Rectal smooth muscle tissue (tissue), 1 donor: ENCODE data around the gene RABGAP1.

ENCODE experiments used
- H3K27ac ChIP-seq: one replicate; pipeline ENCODE4 v1.7.0; 2013; ENCODE audit warnings: low read depth, low read length, inconsistent platforms
- H3K27me3 ChIP-seq: one replicate; pipeline ENCODE4 v1.7.0; 2013; ENCODE audit warnings: low read length; ENCODE audit not compliant: control insufficient read depth, insufficient read depth
- H3K36me3 ChIP-seq: one replicate; pipeline ENCODE4 v1.7.0; 2013; ENCODE audit warnings: low read length; ENCODE audit not compliant: control insufficient read depth, insufficient read depth
- H3K4me1 ChIP-seq: one replicate; pipeline ENCODE4 v1.7.0; 2013; ENCODE audit warnings: low read length; ENCODE audit not compliant: control insufficient read depth, insufficient read depth
- H3K4me3 ChIP-seq: one replicate; pipeline ENCODE4 v1.7.0; 2013; ENCODE audit warnings: low read length
- H3K9ac ChIP-seq: one replicate; pipeline ENCODE4 v1.7.0; 2013; ENCODE audit warnings: low read length

Gene RABGAP1

GRCh38 chr9:123087359-123087888 lies 146.6 kb downstream of the RABGAP1 start:
- Histone ChIP-seq H3K4me3 (no peak overlapping the region), H3K36me3 (peaks cover 8% of the 10 kb centered on the region), H3K9ac (no peak overlapping the region)

GRCh38 chr9:123089040-123089439 lies 148.2 kb downstream of the RABGAP1 start:
- Histone ChIP-seq H3K27me3 (no peaks in the 10 kb centered on the region), H3K9ac (no peak overlapping the region), H3K27ac (no peak overlapping the region), H3K4me3 (no peak overlapping the region), H3K4me1 (no peaks in the 10 kb centered on the region), H3K36me3 (peaks cover 8% of the 10 kb centered on the region)

More at GRCh38 chr9:123087359-123087888, 146.6 kb downstream of the RABGAP1 start:
- no peak overlapping the region for H3K27ac ChIP-seq
- H3K27me3 ChIP-seq = no peaks in the 10 kb centered on the region
- no peaks in the 10 kb centered on the region for H3K4me1 ChIP-seq

DNA sequence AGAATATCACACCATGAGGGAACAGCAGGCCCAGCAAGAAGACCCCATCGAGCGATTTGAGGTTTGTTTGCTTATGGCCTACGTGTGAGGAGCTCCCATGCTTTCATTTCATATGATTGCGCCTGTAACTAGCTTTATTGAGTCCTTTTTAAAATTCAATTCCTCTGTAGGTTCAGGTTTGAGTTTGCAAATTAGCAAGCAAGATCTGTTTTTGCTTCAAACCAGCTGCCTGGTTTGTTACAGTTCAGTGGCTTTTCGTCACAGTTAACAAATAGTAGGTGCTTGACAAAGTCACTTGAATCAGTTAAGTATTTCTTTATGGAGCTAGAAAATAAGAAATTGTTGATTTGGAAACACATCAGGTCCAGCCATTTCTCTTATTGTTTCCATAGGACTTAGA lies 149.0 kb downstream of the RABGAP1 start:
- Histone ChIP-seq H3K9ac (no peak overlapping the region), H3K27me3 (no peaks in the 10 kb centered on the region), H3K36me3 (peaks cover 6% of the 10 kb centered on the region), H3K4me3 (no peak overlapping the region), H3K4me1 (no peaks in the 10 kb centered on the region), H3K27ac (no peak overlapping the region)

- H3K36me3 ChIP-seq = peaks cover 4% of the 10 kb centered on the region
- H3K4me3 ChIP-seq = no peak overlapping the region
- no peak overlapping the region for H3K27ac ChIP-seq
- H3K4me1 ChIP-seq = no peaks in the 10 kb centered on the region
- H3K27me3 ChIP-seq = no peaks in the 10 kb centered on the region
- H3K9ac ChIP-seq = no peak overlapping the region
Measured at GRCh38 chr9:123090198-123090896, 149.5 kb downstream of the RABGAP1 start.

- peaks cover 4% of the 10 kb centered on the region for H3K36me3 ChIP-seq
- H3K27ac ChIP-seq = no peak overlapping the region
- no peaks in the 10 kb centered on the region for H3K27me3 ChIP-seq
- H3K4me1 ChIP-seq = no peaks in the 10 kb centered on the region
- no peak overlapping the region for H3K4me3 ChIP-seq
- no peak overlapping the region for H3K9ac ChIP-seq
Measured at GRCh38 chr9:123090956-123091355, 150.1 kb downstream of the RABGAP1 start.

DNA sequence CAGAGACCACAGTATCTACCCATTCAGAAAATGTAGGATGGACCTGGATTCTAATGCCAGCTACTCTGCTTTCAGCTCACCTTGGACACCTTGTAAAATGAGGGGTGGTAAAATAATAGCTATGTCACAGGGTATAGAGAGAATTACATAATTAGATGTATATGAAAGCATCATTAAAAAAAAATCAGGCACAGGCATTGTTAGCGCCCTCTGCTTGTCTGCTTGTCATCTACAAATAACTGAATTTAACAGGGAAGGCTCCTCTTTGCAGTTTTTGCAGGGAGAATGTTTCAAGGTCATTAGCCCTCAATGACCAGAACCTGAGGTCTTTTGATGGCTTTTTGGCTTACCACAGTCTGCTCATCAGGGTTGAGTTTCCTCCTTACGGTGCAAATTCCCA lies 150.6 kb downstream of the RABGAP1 start:
- Histone ChIP-seq H3K27me3 (no peaks in the 10 kb centered on the region), H3K4me3 (no peak overlapping the region), H3K27ac (no peak overlapping the region), H3K4me1 (no peaks in the 10 kb centered on the region), H3K9ac (no peak overlapping the region), H3K36me3 (peaks cover 4% of the 10 kb centered on the region)

DNA sequence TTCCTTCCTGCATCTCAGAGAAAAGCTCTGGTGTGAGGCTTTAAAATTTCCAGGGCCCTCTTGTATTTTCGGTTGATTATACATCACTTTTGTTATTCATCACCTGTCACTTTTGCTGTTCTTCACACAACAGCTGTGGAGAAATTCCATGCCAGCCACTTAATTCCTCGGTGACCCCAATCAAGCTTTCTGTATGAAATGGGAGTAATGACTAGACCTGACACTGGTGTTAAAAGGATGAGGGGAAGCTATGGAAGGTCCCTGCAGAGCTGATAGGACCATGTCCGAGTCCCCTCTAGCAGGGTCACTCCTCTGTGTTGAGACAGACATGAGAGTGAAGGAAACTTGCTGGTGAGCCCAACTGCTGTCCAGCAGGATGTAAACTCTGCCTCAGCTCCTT lies 152.3 kb downstream of the RABGAP1 start:
- Histone ChIP-seq H3K27me3 (no peaks in the 10 kb centered on the region), H3K4me3 (no peak overlapping the region), H3K4me1 (no peaks in the 10 kb centered on the region), H3K36me3 (peaks cover 14% of the 10 kb centered on the region), H3K27ac (no peak overlapping the region), H3K9ac (no peak overlapping the region)

GRCh38 chr9:123096987-123097386 lies 156.2 kb downstream of the RABGAP1 start:
- H3K4me3 ChIP-seq = no peak overlapping the region
- H3K27ac ChIP-seq = no peak overlapping the region
- no peaks in the 10 kb centered on the region for H3K27me3 ChIP-seq
- peaks cover 31% of the 10 kb centered on the region for H3K36me3 ChIP-seq
- H3K9ac ChIP-seq = no peak overlapping the region
- H3K4me1 ChIP-seq = no peaks in the 10 kb centered on the region

GRCh38 chr9:123097430-123098095 lies 156.7 kb downstream of the RABGAP1 start:
- Histone ChIP-seq H3K4me3 (no peak overlapping the region), H3K27me3 (no peaks in the 10 kb centered on the region), H3K36me3 (peaks cover 37% of the 10 kb centered on the region), H3K27ac (no peak overlapping the region), H3K4me1 (no peaks in the 10 kb centered on the region), H3K9ac (no peak overlapping the region)

DNA sequence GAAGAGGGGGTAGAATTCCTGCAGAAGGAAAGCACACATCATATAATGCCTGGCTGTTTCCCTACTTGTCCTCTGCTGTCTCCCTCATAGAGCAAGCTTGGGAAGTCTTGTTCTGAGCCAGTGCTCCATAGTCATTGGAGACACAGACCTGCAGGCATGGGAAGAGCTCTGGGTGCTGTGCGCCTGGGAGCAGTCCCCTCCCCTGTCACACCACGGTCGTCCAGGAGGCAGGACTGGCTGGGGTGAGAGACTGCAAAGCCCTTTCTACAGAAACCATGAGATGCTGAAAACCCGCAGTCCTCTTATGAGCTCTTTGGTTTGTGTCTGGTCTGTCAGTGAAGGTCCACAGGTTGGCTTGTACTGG lies 157.3 kb downstream of the RABGAP1 start:
- H3K4me1 ChIP-seq = no peaks in the 10 kb centered on the region
- H3K27me3 ChIP-seq = no peaks in the 10 kb centered on the region
- no peak overlapping the region for H3K27ac ChIP-seq
- H3K36me3 ChIP-seq = peaks cover 38% of the 10 kb centered on the region
- no peak overlapping the region for H3K4me3 ChIP-seq
- no peak overlapping the region for H3K9ac ChIP-seq

GRCh38 chr9:123099042-123099441 lies 158.2 kb downstream of the RABGAP1 start:
- H3K36me3 ChIP-seq = peaks cover 38% of the 10 kb centered on the region
- no peak overlapping the region for H3K9ac ChIP-seq
- H3K27me3 ChIP-seq = no peaks in the 10 kb centered on the region
- no peak overlapping the region for H3K27ac ChIP-seq
- no peaks in the 10 kb centered on the region for H3K4me1 ChIP-seq
- no peak overlapping the region for H3K4me3 ChIP-seq

DNA sequence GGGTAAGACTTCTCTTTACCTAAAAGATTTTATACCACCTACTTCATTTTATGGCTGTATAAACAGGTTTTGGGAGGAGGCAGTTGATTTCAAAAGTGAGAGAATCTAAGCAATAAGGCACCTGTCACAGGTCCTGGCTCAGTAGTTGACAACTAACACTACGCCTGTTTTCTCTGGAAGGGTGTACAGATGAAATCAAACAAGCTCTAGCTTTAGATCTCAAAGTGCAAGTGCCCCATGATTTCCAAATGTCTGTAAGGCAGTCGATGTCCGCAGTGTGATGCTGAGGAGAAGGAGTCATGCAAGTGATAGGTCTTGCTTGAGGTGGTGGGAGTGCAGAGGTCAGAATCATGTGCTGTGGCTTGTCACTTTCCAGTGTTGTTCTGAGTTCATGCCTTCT lies 158.7 kb downstream of the RABGAP1 start:
- H3K4me3 ChIP-seq = no peak overlapping the region
- no peaks in the 10 kb centered on the region for H3K27me3 ChIP-seq
- no peak overlapping the region for H3K9ac ChIP-seq
- H3K36me3 ChIP-seq = peaks cover 38% of the 10 kb centered on the region
- no peak overlapping the region for H3K27ac ChIP-seq
- H3K4me1 ChIP-seq = no peaks in the 10 kb centered on the region
